Mesenchymal stem cell (in vitro differentiated cells and primary cell): ENCODE measurements around the gene ZNF474.

Experiments
- DNase-seq: peaks from one replicate; pipeline ENCODE4 v3.0.0-alpha.2; 2013
- H2AFZ ChIP-seq: one replicate; pipeline ENCODE4 v1.6.1; 2013; ENCODE audit warnings: low read depth, mild to moderate bottlenecking, control low read depth, inconsistent platforms, low read length, moderate library complexity
- H2AK5ac ChIP-seq: 2 replicates; pipeline ENCODE4 v1.6.1; 2013; ENCODE audit warnings: low read length, moderate library complexity, mild to moderate bottlenecking, inconsistent platforms; ENCODE audit not compliant: severe bottlenecking
- H2BK120ac ChIP-seq: one replicate; pipeline ENCODE4 v1.6.1; 2013; ENCODE audit warnings: low read depth, mild to moderate bottlenecking, inconsistent platforms, low read length, moderate library complexity
- H2BK12ac ChIP-seq, 2 experiments: one replicate each; pipeline ENCODE4 v1.6.1; 2013; ENCODE audit warnings: inconsistent platforms in 2 of 2, low read length in 2 of 2, mild to moderate bottlenecking in 2 of 2, moderate library complexity in 2 of 2, control low read depth in 1 of 2
- H2BK15ac ChIP-seq: one replicate; pipeline ENCODE4 v1.6.1; 2013; ENCODE audit warnings: mild to moderate bottlenecking, low read depth, inconsistent platforms; ENCODE audit not compliant: poor library complexity, severe bottlenecking
- H2BK5ac ChIP-seq: 2 replicates; pipeline ENCODE4 v1.6.1; 2013; ENCODE audit warnings: low read depth, mild to moderate bottlenecking, low read length, control low read depth, inconsistent platforms; ENCODE audit not compliant: poor library complexity, severe bottlenecking
- H3K14ac ChIP-seq, 2 experiments: one replicate each; pipeline ENCODE4 v1.6.1; 2013; ENCODE audit warnings: inconsistent platforms in 2 of 2, low read length in 2 of 2, control low read depth in 1 of 2, mild to moderate bottlenecking in 1 of 2, moderate library complexity in 1 of 2
- H3K18ac ChIP-seq, 2 experiments: one replicate each; pipeline ENCODE4 v1.6.1; 2013; ENCODE audit warnings: inconsistent platforms in 2 of 2, low read length in 2 of 2, control low read depth in 1 of 2, low read depth in 1 of 2, mild to moderate bottlenecking in 1 of 2
- H3K23ac ChIP-seq, 2 experiments: one replicate each; pipeline ENCODE4 v1.6.1; 2013; ENCODE audit warnings: inconsistent platforms in 2 of 2, low read length in 2 of 2, mild to moderate bottlenecking in 2 of 2, moderate library complexity in 2 of 2, control low read depth in 1 of 2
- H3K27ac ChIP-seq: 2 replicates; pipeline ENCODE4 v1.5.1; 2013; ENCODE audit warnings: mild to moderate bottlenecking, moderate library complexity, low read length, control low read depth, inconsistent platforms; ENCODE audit not compliant: poor library complexity, severe bottlenecking
- H3K27me3 ChIP-seq, 2 experiments: 2 replicates each; pipeline versions ENCODE4 v1.6.1 to v1.7.0; 2013; ENCODE audit warnings: low read length in 2 of 2, mild to moderate bottlenecking in 2 of 2, moderate library complexity in 2 of 2, control low read depth in 1 of 2, inconsistent platforms in 1 of 2; ENCODE audit not compliant: control insufficient read depth in 1 of 2, insufficient read depth in 1 of 2
- H3K36me3 ChIP-seq, 2 experiments: 2 replicates each; pipeline versions ENCODE4 v1.6.1 to v1.7.0; 2013; ENCODE audit warnings: low read length in 2 of 2, control low read depth in 1 of 2, inconsistent platforms in 1 of 2, low read depth in 1 of 2, mild to moderate bottlenecking in 1 of 2; ENCODE audit not compliant: insufficient read depth in 2 of 2, control insufficient read depth in 1 of 2
- H3K4ac ChIP-seq, 2 experiments: one replicate each; pipeline ENCODE4 v1.6.1; 2013; ENCODE audit warnings: inconsistent platforms in 2 of 2, low read length in 2 of 2, mild to moderate bottlenecking in 2 of 2, moderate library complexity in 2 of 2, control low read depth in 1 of 2, low read depth in 1 of 2
- H3K4me1 ChIP-seq: 2 replicates; pipeline ENCODE4 v1.6.1; 2013; ENCODE audit warnings: low read depth, low read length, control low read depth; ENCODE audit not compliant: control insufficient read depth, insufficient read depth
- H3K4me2 ChIP-seq: 2 replicates; pipeline ENCODE4 v1.6.1; 2013; ENCODE audit warnings: low read length, mild to moderate bottlenecking, inconsistent platforms; ENCODE audit not compliant: poor library complexity, severe bottlenecking
- H3K4me3 ChIP-seq, 2 experiments: 2 replicates each; pipeline versions ENCODE4 v1.5.1 to v1.7.0; 2013; ENCODE audit warnings: low read length in 2 of 2, mild to moderate bottlenecking in 2 of 2, control low read depth in 1 of 2, low read depth in 1 of 2; ENCODE audit not compliant: insufficient read depth in 1 of 2
- H3K79me1 ChIP-seq: replicated peaks from 2 replicates; pipeline ENCODE4 v1.6.1; 2013; ENCODE audit warnings: mild to moderate bottlenecking, control low read depth, low read length, inconsistent platforms; ENCODE audit not compliant: poor library complexity, severe bottlenecking
- H3K9ac ChIP-seq: 2 replicates; pipeline ENCODE4 v1.7.0; 2013; ENCODE audit warnings: mild to moderate bottlenecking, low read length, moderate library complexity
- H3K9me3 ChIP-seq: 2 replicates; pipeline ENCODE4 v1.7.0; 2013; ENCODE audit warnings: mild to moderate bottlenecking, low read length; ENCODE audit not compliant: control insufficient read depth
- H4K8ac ChIP-seq: one replicate; pipeline ENCODE4 v1.6.1; 2013; ENCODE audit warnings: inconsistent platforms, mild to moderate bottlenecking, low read length, moderate library complexity
- H4K91ac ChIP-seq: one replicate; pipeline ENCODE4 v1.6.1; 2013; ENCODE audit warnings: mild to moderate bottlenecking, low read length, inconsistent platforms
- WGBS: methylation state at CpG from one replicate; pipeline ENCODE4 v1.1.7; 2013; ENCODE audit warnings: mixed read lengths; 5-methylcytosine and 5-hydroxymethylcytosine counted together

ZNF474 gene

GRCh38 chr5:122114501-122114900 lies 14.8 kb upstream of the ZNF474 start:
- H2BK120ac ChIP-seq = no peak overlapping the region

GRCh38 chr5:122118356-122118948 lies 10.9 kb upstream of the ZNF474 start:
- Histone ChIP-seq H3K9ac (no peak overlapping the region), H3K27ac (no peak overlapping the region), H3K23ac (no peak overlapping the region), H2AK5ac (no peak overlapping the region), H4K91ac (no peak overlapping the region), H3K4me2 (no peak overlapping the region), H2AFZ (no peak overlapping the region), H2BK120ac (no peak overlapping the region), H3K36me3 (no peaks in the 10 kb centered on the region), H4K8ac (no peak overlapping the region), H2BK12ac (no peak overlapping the region), H3K9me3 (no peaks in the 10 kb centered on the region), H3K79me1 (no peaks in the 10 kb centered on the region), H2BK15ac (no peak overlapping the region), H2BK5ac (no peak overlapping the region), H3K14ac (no peak overlapping the region), H3K4ac (no peak overlapping the region), H3K4me1 (peaks cover 2% of the 10 kb centered on the region), H3K27me3 (no peaks in the 10 kb centered on the region), H3K18ac (no peak overlapping the region), H3K4me3 (no peak overlapping the region)
- 92% methylated on average over 1 of the region's 1 CpG for WGBS
- DNase-seq = no peak

More at GRCh38 chr5:122114501-122114900, 14.8 kb upstream of the ZNF474 start:
- Histone ChIP-seq H3K79me1 (no peaks in the 10 kb centered on the region), H2AK5ac (no peak overlapping the region), H3K14ac (no peak overlapping the region), H3K4me1 (peaks cover 2% of the 10 kb centered on the region), H3K4ac (no peak overlapping the region), H4K91ac (no peak overlapping the region), H4K8ac (no peak overlapping the region), H3K9me3 (no peaks in the 10 kb centered on the region), H2AFZ (no peak overlapping the region), H3K9ac (no peak overlapping the region), H3K4me3 (no peak overlapping the region), H3K36me3 (no peaks in the 10 kb centered on the region), H3K18ac (no peak overlapping the region), H2BK15ac (no peak overlapping the region), H3K23ac (no peak overlapping the region), H3K27me3 (no peaks in the 10 kb centered on the region), H3K4me2 (no peak overlapping the region), H2BK12ac (no peak overlapping the region), H3K27ac (no peak overlapping the region), H2BK5ac (no peak overlapping the region)
- WGBS = 100% methylated on average over 2 of the region's 2 CpGs
- DNase-seq = no peak

- H2BK15ac ChIP-seq = no peak overlapping the region
- H3K27me3 ChIP-seq = no peaks in the 10 kb centered on the region
- H2BK12ac ChIP-seq = no peak overlapping the region
- no peak overlapping the region for H2BK5ac ChIP-seq
- no peak overlapping the region for H4K8ac ChIP-seq
- no peak overlapping the region for H3K4me2 ChIP-seq
- no peak overlapping the region for H3K4me3 ChIP-seq
- H3K4ac ChIP-seq = no peak overlapping the region
- H3K18ac ChIP-seq = no peak overlapping the region
- no peak overlapping the region for H2AK5ac ChIP-seq
- 90% methylated on average over 3 of the region's 3 CpGs for WGBS
- no peak overlapping the region for H3K14ac ChIP-seq
- peaks cover 2% of the 10 kb centered on the region for H3K4me1 ChIP-seq
- H4K91ac ChIP-seq = no peak overlapping the region
- H3K9me3 ChIP-seq = no peaks in the 10 kb centered on the region
- H3K27ac ChIP-seq = no peak overlapping the region
- no peaks in the 10 kb centered on the region for H3K79me1 ChIP-seq
- no peak overlapping the region for H2BK120ac ChIP-seq
- no peak overlapping the region for H3K23ac ChIP-seq
- H2AFZ ChIP-seq = no peak overlapping the region
- no peaks in the 10 kb centered on the region for H3K36me3 ChIP-seq
- no peak for DNase-seq
- no peak overlapping the region for H3K9ac ChIP-seq
These were observed 10.1 kb upstream of the ZNF474 start for GRCh38 chr5:122119205-122119604.

GRCh38 chr5:122120493-122120892 lies 8.9 kb upstream of the ZNF474 start:
- no peak overlapping the region for H3K9ac ChIP-seq
- no peak overlapping the region for H3K18ac ChIP-seq
- no peak overlapping the region for H4K91ac ChIP-seq
- no peak overlapping the region for H3K4me2 ChIP-seq
- H3K4me3 ChIP-seq = no peak overlapping the region
- H2BK5ac ChIP-seq = no peak overlapping the region
- no peak overlapping the region for H2BK120ac ChIP-seq
- H3K27me3 ChIP-seq = no peaks in the 10 kb centered on the region
- 94% methylated on average over 2 of the region's 2 CpGs for WGBS
- no peak overlapping the region for H4K8ac ChIP-seq
- no peak overlapping the region for H2BK15ac ChIP-seq
- DNase-seq = no peak
- H3K4me1 ChIP-seq = peaks cover 2% of the 10 kb centered on the region
- no peak overlapping the region for H3K23ac ChIP-seq
- no peak overlapping the region for H2BK12ac ChIP-seq
- no peak overlapping the region for H2AFZ ChIP-seq
- H3K36me3 ChIP-seq = no peaks in the 10 kb centered on the region
- H3K27ac ChIP-seq = no peak overlapping the region
- H3K79me1 ChIP-seq = no peaks in the 10 kb centered on the region
- no peak overlapping the region for H3K14ac ChIP-seq
- H3K4ac ChIP-seq = no peak overlapping the region
- H3K9me3 ChIP-seq = no peaks in the 10 kb centered on the region
- H2AK5ac ChIP-seq = no peak overlapping the region
